Measurements from ENCODE around the gene NEUROD4. TPM values are rescaled to one million over a fixed set of nuclear protein-coding genes. Genes with fewer than 3 reads are reported as not detected.

NEUROD4 gene
- total and polyA plus RNA-seq, 7 donors = not detected

DNA sequence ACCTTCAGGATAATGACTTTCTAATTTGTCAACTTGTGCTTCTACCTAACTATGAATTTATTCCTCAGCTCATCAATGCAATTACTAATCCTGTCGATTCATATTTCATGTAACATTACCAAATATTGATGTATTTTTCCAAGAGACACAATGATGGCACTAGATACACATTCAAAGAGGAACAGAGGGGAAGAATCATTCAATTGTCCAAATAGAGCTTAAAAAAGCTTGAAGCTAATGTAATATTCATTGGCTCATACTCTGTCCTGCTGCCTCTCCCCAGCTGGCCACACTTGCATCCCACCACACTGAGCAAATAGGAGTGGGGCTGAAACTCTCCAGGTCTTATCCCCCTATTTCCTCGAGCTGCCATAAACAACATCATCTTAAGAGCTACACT is 44.5 kb upstream of the NEUROD4 start:
- TF ChIP-seq, protein P1, sequence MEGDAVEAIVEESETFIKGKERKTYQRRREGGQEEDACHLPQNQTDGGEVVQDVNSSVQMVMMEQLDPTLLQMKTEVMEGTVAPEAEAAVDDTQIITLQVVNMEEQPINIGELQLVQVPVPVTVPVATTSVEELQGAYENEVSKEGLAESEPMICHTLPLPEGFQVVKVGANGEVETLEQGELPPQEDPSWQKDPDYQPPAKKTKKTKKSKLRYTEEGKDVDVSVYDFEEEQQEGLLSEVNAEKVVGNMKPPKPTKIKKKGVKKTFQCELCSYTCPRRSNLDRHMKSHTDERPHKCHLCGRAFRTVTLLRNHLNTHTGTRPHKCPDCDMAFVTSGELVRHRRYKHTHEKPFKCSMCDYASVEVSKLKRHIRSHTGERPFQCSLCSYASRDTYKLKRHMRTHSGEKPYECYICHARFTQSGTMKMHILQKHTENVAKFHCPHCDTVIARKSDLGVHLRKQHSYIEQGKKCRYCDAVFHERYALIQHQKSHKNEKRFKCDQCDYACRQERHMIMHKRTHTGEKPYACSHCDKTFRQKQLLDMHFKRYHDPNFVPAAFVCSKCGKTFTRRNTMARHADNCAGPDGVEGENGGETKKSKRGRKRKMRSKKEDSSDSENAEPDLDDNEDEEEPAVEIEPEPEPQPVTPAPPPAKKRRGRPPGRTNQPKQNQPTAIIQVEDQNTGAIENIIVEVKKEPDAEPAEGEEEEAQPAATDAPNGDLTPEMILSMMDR (IDR thresholded peaks at IDR 0.05) = no peak
- Histone ChIP-seq H3K36me3 (ENCODE audit: insufficient read depth in 1 of 2, low read depth in 1 of 2) (no peaks in the 10 kb centered on the region), H3K9me3 (no peaks in the 10 kb centered on the region), H3K27me3 (ENCODE audit: insufficient read depth in 3 of 3, low read length in 2 of 3) (no peaks in the 10 kb centered on the region), H3K27ac (no peak overlapping the region), H3K4me1 (no peaks in the 10 kb centered on the region), H3K4me3 (no peak overlapping the region)
- DNase-seq (no peak), ATAC-seq (no peak)
- intact Hi-C loops (cut with DNase I) = no loop called here
- 63 to 79% (median 65%) methylated on average over 2 of the region's 2 CpGs for WGBS, 3 donors

DNA sequence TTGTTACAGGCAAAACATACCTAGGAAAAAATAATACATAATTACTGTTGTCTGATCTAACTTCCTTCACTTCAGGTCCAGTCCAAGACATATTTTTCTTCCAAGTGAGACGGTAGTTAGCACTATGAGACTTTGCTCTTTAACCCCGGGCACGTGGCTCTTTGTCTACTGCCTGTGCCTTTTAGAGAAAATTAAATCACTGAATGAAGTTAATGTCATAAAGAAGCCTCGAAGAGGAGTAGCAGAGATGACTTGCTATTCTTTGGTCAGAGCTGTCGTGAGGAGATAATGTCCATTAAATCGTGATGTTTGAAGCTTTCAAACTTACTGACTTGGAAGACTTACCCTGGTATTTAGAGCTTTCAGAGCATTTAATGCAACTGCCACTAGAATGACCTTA is 43.9 kb upstream of the NEUROD4 start:
- H3K4me3 ChIP-seq = no peak overlapping the region
- no peaks in the 10 kb centered on the region for H3K9me3 ChIP-seq
- no peaks in the 10 kb centered on the region for H3K27me3 ChIP-seq (ENCODE audit: insufficient read depth in 3 of 3, low read length in 2 of 3)
- no peak overlapping the region for H3K27ac ChIP-seq
- H3K4me1 ChIP-seq = no peaks in the 10 kb centered on the region
- DNase-seq (no peak), ATAC-seq (no peak)
- intact Hi-C loops (cut with DNase I) = no loop called here
- TF ChIP-seq, protein P1 (IDR thresholded peaks at IDR 0.05) = no peak
- WGBS, 3 donors = 38 to 49% (median 39%) methylated on average over 6 of the region's 6 CpGs
- H3K36me3 ChIP-seq (ENCODE audit: insufficient read depth in 1 of 2, low read depth in 1 of 2) = no peaks in the 10 kb centered on the region

DNA sequence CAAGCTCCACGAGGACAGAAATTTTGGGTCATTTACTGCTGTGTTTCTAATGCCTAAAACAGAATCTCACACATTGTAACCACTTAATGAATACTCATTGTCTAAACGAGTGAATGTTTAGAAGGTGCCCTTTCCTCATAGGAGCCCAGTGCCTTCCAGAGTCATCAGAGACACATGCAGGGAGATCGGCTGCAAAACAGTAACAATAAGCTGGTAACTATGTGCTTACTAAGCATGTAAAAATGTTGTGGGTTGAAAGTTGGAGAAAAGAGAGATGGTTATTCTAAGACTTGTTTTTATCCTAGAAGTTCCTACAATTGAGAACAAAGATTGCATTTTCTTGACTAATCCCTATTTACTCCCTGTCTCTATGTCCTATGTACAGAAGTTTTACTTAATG is 42.6 kb upstream of the NEUROD4 start:
- Histone ChIP-seq H3K27ac (no peak overlapping the region), H3K4me1 (no peaks in the 10 kb centered on the region), H3K9me3 (no peaks in the 10 kb centered on the region), H3K4me3 (no peak overlapping the region), H3K36me3 (ENCODE audit: insufficient read depth in 1 of 2, low read depth in 1 of 2) (no peaks in the 10 kb centered on the region), H3K27me3 (ENCODE audit: insufficient read depth in 3 of 3, low read length in 2 of 3) (no peaks in the 10 kb centered on the region)
- intact Hi-C loops (cut with DNase I) = no loop called here
- WGBS, 3 donors = 47 to 54% (median 48%) methylated on average over 3 of the region's 3 CpGs
- ATAC-seq = no peak
- DNase-seq = no peak
- TF ChIP-seq, protein P1 (IDR thresholded peaks at IDR 0.05) = no peak

DNA sequence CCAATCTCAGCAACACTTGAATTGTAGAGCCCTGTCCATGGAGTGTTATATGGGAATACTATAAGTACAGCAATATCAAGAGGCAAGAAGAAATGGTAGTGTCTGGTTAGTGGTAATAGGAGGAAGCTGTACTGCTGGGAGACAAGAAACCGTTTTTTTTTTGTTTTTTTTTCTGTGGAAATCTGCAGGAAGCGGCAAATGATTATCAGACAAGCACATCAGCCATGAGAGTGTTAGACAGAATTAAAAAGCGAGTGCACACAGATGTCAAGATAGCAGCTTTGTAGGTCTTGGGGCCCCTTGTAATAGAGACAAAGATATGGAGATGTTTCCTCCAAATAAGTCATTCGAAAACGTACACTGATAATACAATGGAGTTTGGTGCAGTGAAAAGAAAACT is 41.9 kb upstream of the NEUROD4 start:
- no peak overlapping the region for H3K27ac ChIP-seq
- no peaks in the 10 kb centered on the region for H3K9me3 ChIP-seq
- H3K4me1 ChIP-seq = no peaks in the 10 kb centered on the region
- DNase-seq = no peak
- TF ChIP-seq, protein P1 (IDR thresholded peaks at IDR 0.05) = no peak
- WGBS, 3 donors = 75 to 84% (median 79%) methylated on average over 5 of the region's 5 CpGs
- H3K36me3 ChIP-seq (ENCODE audit: insufficient read depth in 1 of 2, low read depth in 1 of 2) = no peaks in the 10 kb centered on the region
- no peaks in the 10 kb centered on the region for H3K27me3 ChIP-seq (ENCODE audit: insufficient read depth in 3 of 3, low read length in 2 of 3)
- no peak for ATAC-seq
- intact Hi-C loops (cut with DNase I) = no loop called here
- H3K4me3 ChIP-seq = no peak overlapping the region

DNA sequence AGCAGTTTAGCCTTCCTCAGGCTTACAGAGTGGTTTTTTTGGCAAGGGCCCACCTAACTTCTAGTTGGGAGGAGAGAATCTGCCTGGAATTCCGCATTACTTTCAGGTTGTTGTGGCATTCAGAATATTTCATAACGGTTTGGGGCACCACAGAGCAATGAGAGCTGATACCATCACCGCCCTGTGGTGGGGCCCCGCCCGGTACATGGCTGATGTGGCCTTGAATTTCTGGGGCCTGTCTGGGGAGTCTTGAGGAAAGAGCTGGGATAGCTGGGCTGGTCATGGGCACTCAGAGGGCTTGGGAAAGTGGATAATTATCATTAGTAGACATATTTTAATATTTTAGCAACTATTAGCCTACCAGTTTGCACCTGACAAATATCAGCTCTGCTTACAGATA is 39.4 kb upstream of the NEUROD4 start:
- no peaks in the 10 kb centered on the region for H3K36me3 ChIP-seq (ENCODE audit: insufficient read depth in 1 of 2, low read depth in 1 of 2)
- WGBS, 3 donors = 78 to 84% (median 80%) methylated on average over 5 of the region's 5 CpGs
- DNase-seq (no peak), ATAC-seq (no peak)
- TF ChIP-seq, protein P1 (IDR thresholded peaks at IDR 0.05) = no peak
- intact Hi-C loops (cut with DNase I) = no loop called here
- H3K27ac ChIP-seq = no peak overlapping the region
- no peaks in the 10 kb centered on the region for H3K9me3 ChIP-seq
- H3K4me1 ChIP-seq = no peaks in the 10 kb centered on the region
- H3K4me3 ChIP-seq = no peak overlapping the region
- no peaks in the 10 kb centered on the region for H3K27me3 ChIP-seq (ENCODE audit: insufficient read depth in 3 of 3, low read length in 2 of 3)

Measured in psoas muscle (tissue), 8 donors.